Measurements from ENCODE around the gene MCRIP2. TPM values are rescaled to one million over a fixed set of nuclear protein-coding genes. Genes with fewer than 3 reads are reported as not detected.

The MCRIP2 gene
- total and polyA plus RNA-seq, 2 of the 8 experiments (the other 6 are each of a cell fraction or from before 2014, with no cell fraction given), result 45.4 to 75.5 TPM

- Histone ChIP-seq H3K4me3 (ENCODE audit: extremely low read depth in 1 of 4, insufficient read depth in 2 of 4, low read depth in 3 of 4, low read length in 4 of 4) (peak overlapping the region; percentile 43 to 78 (median 48)), H3K79me1 (ENCODE audit: low read depth, low read length) (peaks cover 2% of the 10 kb centered on the region; the same call in 1 of the 2 replicates), H3K9ac (replicated peaks in 1 of 4; ENCODE audit: extremely low read depth in 1 of 4, low read depth in 3 of 4, low read length in 3 of 4) (no peak overlapping the region; a peak in 1 of 7 replicates), H3K56ac (replicated peaks; ENCODE audit: insufficient read length, low read depth, low read length) (no peak overlapping the region), H2AK5ac (ENCODE audit: low read depth, low read length) (no peak overlapping the region), H2BK15ac (ENCODE audit: low read length) (no peak overlapping the region), H3K27ac (ENCODE audit: low read depth, low read length) (no peak overlapping the region), H3K4me2 (ENCODE audit: insufficient read depth in 1 of 2, low read depth in 2 of 2, low read length in 2 of 2) (peak overlapping the region; percentile 87 to 95), H4K20me1 (replicated peaks in 1 of 2; ENCODE audit: control insufficient read depth in 1 of 2, insufficient read depth in 2 of 2, low read length in 2 of 2) (peaks cover 0 to 8% of the 10 kb centered on the region in 2 experiments), H3K79me2 (ENCODE audit: control insufficient read depth in 1 of 2, insufficient read depth in 2 of 2, low read length in 2 of 2) (no peaks in the 10 kb centered on the region), H3K4ac (replicated peaks; ENCODE audit: insufficient read length, low read depth, low read length) (no peak overlapping the region), H3K23ac (ENCODE audit: insufficient read length) (no peak overlapping the region), H2BK120ac (replicated peaks; ENCODE audit: low read depth, low read length) (no peak overlapping the region), H2BK5ac (ENCODE audit: low read depth, low read length) (no peak overlapping the region), H3K4me1 (replicated peaks in 1 of 4; ENCODE audit: control insufficient read depth in 3 of 4, insufficient read depth in 4 of 4, low read length in 3 of 4) (peaks cover 0 to 19% (median 13%) of the 10 kb centered on the region in 4 experiments; a peak in 5 of 7 replicates), H4K5ac (ENCODE audit: insufficient read length, low read depth, low read length) (no peak overlapping the region), H3K27me3 (replicated peaks in 1 of 4; ENCODE audit: control insufficient read depth in 3 of 4, extremely low read depth in 1 of 4, insufficient read depth in 3 of 4, low read length in 3 of 4) (peaks cover 5 to 64% (median 42%) of the 10 kb centered on the region in 4 experiments), H3K36me3 (ENCODE audit: control insufficient read depth in 2 of 4, insufficient read depth in 4 of 4, low read length in 3 of 4) (no peaks in the 10 kb centered on the region), H2AFZ (ENCODE audit: low read length) (no peak overlapping the region), H3K9me3 (ENCODE audit: insufficient read depth in 2 of 2, low read depth in 1 of 2, low read length in 1 of 2) (no peaks in the 10 kb centered on the region), H3K23me2 (ENCODE audit: low read depth, low read length) (peaks cover 14% of the 10 kb centered on the region), H3K14ac (ENCODE audit: insufficient read length) (no peak overlapping the region), H2BK20ac (ENCODE audit: low read length) (no peak overlapping the region), H2BK12ac (ENCODE audit: low read depth, low read length) (no peak overlapping the region), H3K18ac (ENCODE audit: extremely low read depth, low read length) (no peak overlapping the region), H4K91ac (replicated peaks; ENCODE audit: insufficient read length, low read length) (no peak overlapping the region), H4K8ac (ENCODE audit: extremely low read depth, insufficient read depth, low read length) (no peak overlapping the region)
- TF ChIP-seq SUZ12 (IDR thresholded peaks at IDR 0.05; ENCODE audit: low read length) (peak; percentile 36; the same call in 1 of the 2 replicates), FOSL1 (IDR thresholded peaks at IDR 0.05; ENCODE audit: insufficient read depth, low read depth, low read length) (no peak), EZH2 (IDR thresholded peaks at IDR 0.05; ENCODE audit: low read depth, low read length, severe bottlenecking) (peak; percentile 33)
- DNase-seq (ENCODE audit: low read depth in 1 of 2, low spot score in 2 of 2) (peak in 1 of 2 experiments; percentile 67), FAIRE-seq (no peak)
- WGBS, 2 experiments (ENCODE audit: extremely low coverage in 1 of 2, insufficient coverage in 1 of 2, insufficient read length in 1 of 2, insufficient replicate concordance in 2 of 2, low coverage in 1 of 2, low lambda C conversion rate in 2 of 2, missing lambda C conversion rate in 1 of 2), result 2% methylated on average over 40 of the region's 64 CpGs; no CpG with 5 or more reads in 1 of the 2 experiments
- CTCF ChIA-PET (ENCODE audit: partially characterized antibody), result interaction anchor here (0.6 to 2.3 kb wide), 5 partner anchors 8 to 92 kb away, joined by 3 to 15 read pairs (median 6); no protein-coding TSS in a partner anchor
- POLR2A ChIA-PET (ENCODE audit: partially characterized antibody), result interaction anchor here (0.8 to 4.6 kb wide), 7 partner anchors 12 to 119 kb away, joined by 3 to 48 read pairs (median 5); partner anchors contain the start of genes ANTKMT, CCDC78, JMJD8 and STUB1
These were observed 52.7 kb downstream of the MCRIP2 start for GRCh38 chr16:694187-694862.

Measured in H1 (cell line).